Heart right ventricle (tissue), 16 donors: ENCODE measurements around the gene INPP5D. TPM values are rescaled to one million over a fixed set of nuclear protein-coding genes. Genes with fewer than 3 reads are reported as not detected.

Source experiments
- ATAC-seq, 8 donors: fragments of 200-7000 bp; cut with Tn5 transposase; one replicate each; pipeline ENCODE4 v1.9.1; 2020; ENCODE audit warnings: mild to moderate bottlenecking in 8 of 8, moderate library complexity in 8 of 8, moderate number of reproducible peaks in 1 of 8
- DNase-seq, 2 donors: peaks; one replicate each; pipeline ENCODE4 v3.0.0-alpha.2; 2020
- H3K27ac ChIP-seq, 10 donors: fragments of 200-600 bp; sonication (generic) in 2 of 10; one replicate each; pipeline versions ENCODE4 v1.5.0 to v1.8.0; 2020 to 2022; ENCODE audit warnings: mild to moderate bottlenecking in 3 of 10
- H3K27me3 ChIP-seq, 7 donors: fragments of 200-600 bp; one replicate each; pipeline ENCODE4 v1.8.0; 2021 to 2022; ENCODE audit warnings: mild to moderate bottlenecking in 2 of 7
- H3K36me3 ChIP-seq, 9 donors: fragments of 200-600 bp; sonication (generic) in 1 of 9; one replicate each; pipeline versions ENCODE4 v1.5.0 to v1.8.0; 2020 to 2022; ENCODE audit warnings: mild to moderate bottlenecking in 2 of 9
- H3K4me1 ChIP-seq, 9 donors: fragments of 200-600 bp; sonication (generic) in 1 of 9; one replicate each; pipeline versions ENCODE4 v1.5.0 to v1.8.0; 2020 to 2022; ENCODE audit warnings: mild to moderate bottlenecking in 4 of 9
- H3K4me3 ChIP-seq, 10 donors: fragments of 200-600 bp; sonication (generic) in 2 of 10; one replicate each; pipeline versions ENCODE4 v1.5.0 to v1.8.0; 2020 to 2022; ENCODE audit warnings: mild to moderate bottlenecking in 7 of 10, moderate library complexity in 2 of 10
- H3K9me3 ChIP-seq, 11 donors: fragments of 200-600 bp in 10 of 11; sonication (generic) in 2 of 11; one replicate each; pipeline versions ENCODE4 v1.5.0 to v1.8.0; 2013 to 2022; ENCODE audit warnings: mild to moderate bottlenecking in 2 of 11, control low read depth in 1 of 11, moderate library complexity in 1 of 11
- CTCF ChIP-seq, 9 donors: fragments of 200-600 bp; sonication (generic) in 2 of 9; IDR thresholded peaks; one replicate each; pipeline versions ENCODE4 v1.5.0 to v1.8.0; 2021 to 2022; ENCODE audit warnings: antibody characterized with exemption in 9 of 9, mild to moderate bottlenecking in 5 of 9, moderate library complexity in 1 of 9
- WGBS, 2 donors: extraction: QIAGEN DNeasy Blood & Tissue Kit; methylation state at CpG; one replicate each; pipeline ENCODE4 v1.1.7; 2013; ENCODE audit warnings: inconsistent platforms in 1 of 2; 5-methylcytosine and 5-hydroxymethylcytosine counted together
- intact Hi-C, 10 donors: fragments of 100-400 bp; cut with DNase I; formaldehyde crosslinking; loops; one replicate each; pipeline versions ENCODE4 v1.11.1 to v1.14.2; 2022
- polyA plus RNA-seq, 2 donors: library from polyadenylated mRNA; stranded (reverse); fragments of 200-250 nt; gene quantifications; one replicate each; pipeline ENCODE4 v1.2.3, GENCODE V29; 2013
- total RNA-seq, 10 donors: library from RNA; stranded (reverse); fragmentation: NEBNext Ultra II Directional in 3 of 10; extraction: Animal tissue kit (Norgen Biotek cat#: 25700) in 3 of 10; gene quantifications; one replicate each; pipeline versions ENCODE4 v1.2.1 to v1.2.4, GENCODE V29; 2021 to 2023
- donor health status: Arrhythmogenic right ventricular cardiomyopathy.
- donor health status: ischemic (EF 13 %, LVEDD 7.1; RV severe dilation, severe dysfunction).
- donor health status: healthy with polysubstance abuse.
- donor health status: DM: no; HTN: yes; CAD: no.
- donor health status: DM: no; HTN: no; CAD: no.
- donor health status: ischemic (EF 25% LVEDD 6.9; RV normal size, moderate dysfunction).
- donor health status: ischemic (EF 25% LVEDD 5.7; RV mildly dilated, moderate dysfunction).
- donor health status: healthy.
- donor health status: DM: yes; HTN: yes; CAD: no.
- donor health status: Ischemic cardiomyopathy.
- donor health status: ischemic (EF 35%, LVEDD 5.7; RV mildly dilated, moderate dysfunction).
- donor health status: nonischemic (EF 11% LVEDD 7.7; RV severe dilation, severe dysfunction).
- donor health status: DM: yes; HTN: yes; CAD: no.
- donor health status: PGD.
- donor health status: ischemic (EF 29% LVEDD 5.4; RV normal size, mild dysfunction).
- donor health status: nonischemic (EF 23%, LVEDD 6.1; RV moderate dilation, normal function).

Gene INPP5D
- total and polyA plus RNA-seq, 12 donors, result 2.9 to 17.2 (median 5.7) TPM

- WGBS, 2 donors, result 68 to 75% methylated on average over 2 of the region's 2 CpGs
- intact Hi-C loops, result no loop called here
- Histone ChIP-seq H3K27ac (no peak overlapping the region), H3K4me3 (no peak overlapping the region), H3K27me3 (peaks cover 0 to 6% (median 0%) of the 10 kb centered on the region in 7 donors), H3K9me3 (no peaks in the 10 kb centered on the region), H3K36me3 (no peaks in the 10 kb centered on the region), H3K4me1 (peaks cover 0 to 7% (median 0%) of the 10 kb centered on the region in 9 donors)
- ATAC-seq (no peak), DNase-seq (no peak)
- TF ChIP-seq CTCF (IDR thresholded peaks at IDR 0.05), result no peak
Measured at GRCh38 chr2:233226511-233227031, 166.4 kb downstream of the INPP5D start.

- Histone ChIP-seq H3K9me3 (no peaks in the 10 kb centered on the region), H3K36me3 (no peaks in the 10 kb centered on the region), H3K27me3 (peaks cover 0 to 6% (median 0%) of the 10 kb centered on the region in 7 donors), H3K4me3 (no peak overlapping the region), H3K4me1 (peaks cover 0 to 7% (median 0%) of the 10 kb centered on the region in 9 donors), H3K27ac (no peak overlapping the region)
- DNase-seq (no peak), ATAC-seq (no peak)
- intact Hi-C loops, result no loop called here
- WGBS, 2 donors, result 77 to 80% methylated on average over 7 of the region's 7 CpGs
- no peak for TF ChIP-seq CTCF (IDR thresholded peaks at IDR 0.05)
Measured at GRCh38 chr2:233227346-233227978, 167.3 kb downstream of the INPP5D start.

GRCh38 chr2:233228376-233228775, 168.2 kb downstream of the INPP5D start:
- ATAC-seq, result no peak
- WGBS, 2 donors, result 91 to 94% methylated on average over 3 of the region's 3 CpGs

GRCh38 chr2:233233618-233234230, 173.6 kb downstream of the INPP5D start:
- DNase-seq, result no peak
- no peaks in the 10 kb centered on the region for H3K27me3 ChIP-seq
- WGBS, 2 donors, result 66 to 68% methylated on average over 4 of the region's 4 CpGs
- H3K27ac ChIP-seq, result peak overlapping the region in 1 of 10 donors; percentile 44
- H3K36me3 ChIP-seq, result no peaks in the 10 kb centered on the region
- H3K4me1 ChIP-seq, result peaks cover 0 to 24% (median 0%) of the 10 kb centered on the region in 9 donors
- no peaks in the 10 kb centered on the region for H3K9me3 ChIP-seq
- H3K4me3 ChIP-seq, result no peak overlapping the region
- ATAC-seq, result no peak
- no peak for TF ChIP-seq CTCF (IDR thresholded peaks at IDR 0.05)
- intact Hi-C loops, result no loop called here

More at GRCh38 chr2:233228376-233228775, 168.2 kb downstream of the INPP5D start:
- no peak overlapping the region for H3K4me3 ChIP-seq
- intact Hi-C loops, result no loop called here
- DNase-seq, result no peak
- no peak overlapping the region for H3K27ac ChIP-seq
- TF ChIP-seq CTCF (IDR thresholded peaks at IDR 0.05), result no peak
- H3K9me3 ChIP-seq, result no peaks in the 10 kb centered on the region
- H3K27me3 ChIP-seq, result peaks cover 0 to 6% (median 0%) of the 10 kb centered on the region in 7 donors
- H3K36me3 ChIP-seq, result no peaks in the 10 kb centered on the region
- H3K4me1 ChIP-seq, result peaks cover 0 to 9% (median 0%) of the 10 kb centered on the region in 9 donors
